CD4-positive, alpha-beta T cell treated with Interleukin-15 for 1 hour (primary cell): ENCODE data around the gene CYFIP2.

ENCODE experiments used
- DNase-seq: peaks from one replicate; pipeline ENCODE4 v3.0.0-alpha.2; 2020

The CYFIP2 gene

GRCh38 chr5:157328277-157328912, 62.5 kb downstream of the CYFIP2 start:
- DNase-seq = peak; percentile 70

- no peak for DNase-seq
These were observed 65.9 kb downstream of the CYFIP2 start for GRCh38 chr5:157331807-157332206.

GRCh38 chr5:157335534-157336422, 69.9 kb downstream of the CYFIP2 start:
- no peak for DNase-seq

- no peak for DNase-seq
These were observed 70.5 kb downstream of the CYFIP2 start for GRCh38 chr5:157336423-157336744.

GRCh38 chr5:157339409-157339808, 73.5 kb downstream of the CYFIP2 start:
- DNase-seq = no peak

- DNase-seq = no peak
These were observed 77.0 kb downstream of the CYFIP2 start for GRCh38 chr5:157342822-157343402.

GRCh38 chr5:157343842-157344790, 78.2 kb downstream of the CYFIP2 start:
- DNase-seq = no peak

- no peak for DNase-seq
These were observed 79.1 kb downstream of the CYFIP2 start for GRCh38 chr5:157345067-157345466.

GRCh38 chr5:157345485-157345884, 79.6 kb downstream of the CYFIP2 start:
- no peak for DNase-seq

- no peak for DNase-seq
These were observed 81.6 kb downstream of the CYFIP2 start for GRCh38 chr5:157347301-157348048.

GRCh38 chr5:157348049-157348400, 82.1 kb downstream of the CYFIP2 start:
- DNase-seq = no peak

GRCh38 chr5:157350939-157351801, 85.2 kb downstream of the CYFIP2 start:
- DNase-seq = no peak

- no peak for DNase-seq
These were observed 85.8 kb downstream of the CYFIP2 start for GRCh38 chr5:157351802-157352092.

- no peak for DNase-seq
These were observed 86.9 kb downstream of the CYFIP2 start for GRCh38 chr5:157352756-157353340.

GRCh38 chr5:157354800-157355199, 88.9 kb downstream of the CYFIP2 start:
- no peak for DNase-seq

- no peak for DNase-seq
These were observed 90.7 kb downstream of the CYFIP2 start for GRCh38 chr5:157356576-157356975.

GRCh38 chr5:157357823-157358222, 91.9 kb downstream of the CYFIP2 start:
- no peak for DNase-seq

GRCh38 chr5:157358871-157359270, 92.9 kb downstream of the CYFIP2 start:
- DNase-seq = no peak

GRCh38 chr5:157359356-157360055, 93.6 kb downstream of the CYFIP2 start:
- DNase-seq = no peak

- DNase-seq = no peak
These were observed 96.1 kb downstream of the CYFIP2 start for GRCh38 chr5:157362012-157362411.
